ENCODE measurements around the gene COL4A5.
A peak's percentile ranks its signal among the peaks of the same experiment; 100 is the strongest.

The COL4A5 gene

GRCh38 chrX:108734426-108734825 lies 294.8 kb downstream of the COL4A5 start:
- H3K9ac ChIP-seq (ENCODE audit: low read depth, low read length) = no peak overlapping the region
- peaks cover 26% of the 10 kb centered on the region for H3K4me1 ChIP-seq (ENCODE audit: control insufficient read depth, insufficient read depth, low read length)
- no peaks in the 10 kb centered on the region for H3K9me3 ChIP-seq (ENCODE audit: control insufficient read depth, insufficient read depth, low read length)
- peaks cover 45% of the 10 kb centered on the region for H3K27me3 ChIP-seq (ENCODE audit: control insufficient read depth, insufficient read depth, low read length)
- H3K4me3 ChIP-seq (ENCODE audit: low read depth, low read length) = peak overlapping the region; percentile 68
- H3K36me3 ChIP-seq (ENCODE audit: control insufficient read depth, insufficient read depth, low read length) = no peaks in the 10 kb centered on the region

GRCh38 chrX:108735091-108735678 lies 295.5 kb downstream of the COL4A5 start:
- no peaks in the 10 kb centered on the region for H3K36me3 ChIP-seq (ENCODE audit: control insufficient read depth, insufficient read depth, low read length)
- peaks cover 22% of the 10 kb centered on the region for H3K4me1 ChIP-seq (ENCODE audit: control insufficient read depth, insufficient read depth, low read length)
- H3K9me3 ChIP-seq (ENCODE audit: control insufficient read depth, insufficient read depth, low read length) = no peaks in the 10 kb centered on the region
- peaks cover 45% of the 10 kb centered on the region for H3K27me3 ChIP-seq (ENCODE audit: control insufficient read depth, insufficient read depth, low read length)
- H3K9ac ChIP-seq (ENCODE audit: low read depth, low read length) = no peak overlapping the region
- peak overlapping the region; percentile 68 for H3K4me3 ChIP-seq (ENCODE audit: low read depth, low read length)

- no peaks in the 10 kb centered on the region for H3K9me3 ChIP-seq (ENCODE audit: control insufficient read depth, insufficient read depth, low read length)
- H3K36me3 ChIP-seq (ENCODE audit: control insufficient read depth, insufficient read depth, low read length) = no peaks in the 10 kb centered on the region
- peak overlapping the region; percentile 68 for H3K4me3 ChIP-seq (ENCODE audit: low read depth, low read length)
- peak overlapping the region; percentile 19 for H3K9ac ChIP-seq (ENCODE audit: low read depth, low read length)
- peaks cover 17% of the 10 kb centered on the region for H3K4me1 ChIP-seq (ENCODE audit: control insufficient read depth, insufficient read depth, low read length)
- H3K27me3 ChIP-seq (ENCODE audit: control insufficient read depth, insufficient read depth, low read length) = peaks cover 45% of the 10 kb centered on the region
Measured at GRCh38 chrX:108735679-108736508, 296.3 kb downstream of the COL4A5 start.

GRCh38 chrX:108736509-108737479 lies 297.2 kb downstream of the COL4A5 start, which contains the start of gene IRS4:
Gene IRS4, minus strand, starts transcription at chrX:108736563.
- H3K4me1 ChIP-seq (ENCODE audit: control insufficient read depth, insufficient read depth, low read length) = peaks cover 11% of the 10 kb centered on the region
- peak within 1 kb of the TSS; percentile 57 for H3K9ac ChIP-seq (ENCODE audit: low read depth, low read length)
- H3K9me3 ChIP-seq (ENCODE audit: control insufficient read depth, insufficient read depth, low read length) = no peaks in the 10 kb centered on the region
- H3K4me3 ChIP-seq (ENCODE audit: low read depth, low read length) = peak within 1 kb of the TSS; percentile 86
- no peaks in the 10 kb centered on the region for H3K36me3 ChIP-seq (ENCODE audit: control insufficient read depth, insufficient read depth, low read length)
- H3K27me3 ChIP-seq (ENCODE audit: control insufficient read depth, insufficient read depth, low read length) = peaks cover 42% of the 10 kb centered on the region

- Histone ChIP-seq H3K4me3 (ENCODE audit: low read depth, low read length) (peak overlapping the region; percentile 86), H3K36me3 (ENCODE audit: control insufficient read depth, insufficient read depth, low read length) (no peaks in the 10 kb centered on the region), H3K9me3 (ENCODE audit: control insufficient read depth, insufficient read depth, low read length) (no peaks in the 10 kb centered on the region), H3K27me3 (ENCODE audit: control insufficient read depth, insufficient read depth, low read length) (peaks cover 33% of the 10 kb centered on the region), H3K9ac (ENCODE audit: low read depth, low read length) (no peak overlapping the region), H3K4me1 (ENCODE audit: control insufficient read depth, insufficient read depth, low read length) (peaks cover 7% of the 10 kb centered on the region)
Measured at GRCh38 chrX:108737754-108738153, 298.1 kb downstream of the COL4A5 start.

GRCh38 chrX:108740299-108740774 lies 300.7 kb downstream of the COL4A5 start:
- Histone ChIP-seq H3K4me1 (ENCODE audit: control insufficient read depth, insufficient read depth, low read length) (no peaks in the 10 kb centered on the region), H3K9ac (ENCODE audit: low read depth, low read length) (no peak overlapping the region), H3K36me3 (ENCODE audit: control insufficient read depth, insufficient read depth, low read length) (no peaks in the 10 kb centered on the region), H3K27me3 (ENCODE audit: control insufficient read depth, insufficient read depth, low read length) (peaks cover 7% of the 10 kb centered on the region), H3K9me3 (ENCODE audit: control insufficient read depth, insufficient read depth, low read length) (no peaks in the 10 kb centered on the region), H3K4me3 (ENCODE audit: low read depth, low read length) (no peak overlapping the region)
